Body of pancreas (tissue), 4 donors: ENCODE data around the gene AFF3. TPM values are rescaled to one million over a fixed set of nuclear protein-coding genes. Genes with fewer than 3 reads are reported as not detected.

Experiments
- ATAC-seq: fragments of 150-250 bp; one replicate; pipeline ENCODE4 v1.9.1; 2016
- DNase-seq, 4 donors: peaks; one replicate each; pipeline ENCODE4 v3.0.0-alpha.2; 2019
- H3K27ac ChIP-seq, 4 donors: fragments of 200-600 bp; sonication (generic); 1 replicate in 3 of 4; 2 replicates in 1 of 4; pipeline versions ENCODE4 v1.5.1 to v1.6.1; 2016 to 2019; ENCODE audit warnings: mild to moderate bottlenecking in 1 of 4, mixed read lengths in 1 of 4, moderate library complexity in 1 of 4
- H3K27me3 ChIP-seq, 2 donors: fragments of 200-600 bp; sonication (generic); one replicate each; pipeline ENCODE4 v1.6.0; 2016; ENCODE audit warnings: mild to moderate bottlenecking in 1 of 2
- H3K36me3 ChIP-seq, 2 donors: fragments of 200-600 bp; sonication (generic); replicated peaks in 1 of 2; 2 replicates each; pipeline ENCODE4 v1.5.1; 2016; ENCODE audit warnings: low read depth in 2 of 2; ENCODE audit not compliant: insufficient read depth in 1 of 2
- H3K4me1 ChIP-seq: fragments of 200-600 bp; sonication (generic); one replicate; pipeline ENCODE4 v1.6.0; 2016
- H3K4me3 ChIP-seq, 2 donors: fragments of 200-600 bp; sonication (generic); 1 replicate in 1 of 2; 2 replicates in 1 of 2; pipeline ENCODE4 v1.5.1; 2016 to 2019
- H3K9me3 ChIP-seq, 3 donors: fragments of 200-600 bp; sonication (generic); 1 replicate in 2 of 3; 2 replicates in 1 of 3; pipeline ENCODE4 v1.5.1; 2016
- POLR2A ChIP-seq, 3 donors: fragments of 450-650 bp; IDR thresholded peaks; one replicate each; pipeline ENCODE4 v1.6.1; 2016; ENCODE audit warnings: antibody characterized with exemption in 3 of 3, mild to moderate bottlenecking in 2 of 3
- WGBS, 2 donors: methylation state at CpG; one replicate each; pipeline ENCODE4 v1.1.5; 2017; 5-methylcytosine and 5-hydroxymethylcytosine counted together
- intact Hi-C: fragments of 100-400 bp; cut with DNase I; formaldehyde crosslinking; loops from one replicate; pipeline ENCODE4 v1.15.1; 2023
- total RNA-seq, 2 donors: library from RNA; depleted of rRNA; stranded (reverse); fragments of >200 nt; gene quantifications; one replicate each; pipeline ENCODE4 v1.1.0, GENCODE V29; 2016
- TF ChIP-seq, protein P1 (sequence below), 7 experiments: fragments of 450-650 bp in 4 of 7; fragments of 200-600 bp in 3 of 7; sonication (generic) in 3 of 7; IDR thresholded peaks; one replicate each; pipeline ENCODE4 v1.5.1; 2016 to 2019; ENCODE audit warnings: antibody characterized with exemption in 7 of 7

The AFF3 gene
- total RNA-seq, 2 donors from 2014 or later = 0.52 to 0.99 TPM

GRCh38 chr2:99544608-99545007 lies 597.8 kb downstream of the AFF3 start:
- no peaks in the 10 kb centered on the region for H3K27me3 ChIP-seq
- 71 to 72% methylated on average over 6 of the region's 6 CpGs for WGBS, 2 donors
- DNase-seq (no peak), ATAC-seq (no peak)
- no peaks in the 10 kb centered on the region for H3K9me3 ChIP-seq
- no peak for TF ChIP-seq POLR2A (IDR thresholded peaks at IDR 0.05)
- TF ChIP-seq, protein P1, sequence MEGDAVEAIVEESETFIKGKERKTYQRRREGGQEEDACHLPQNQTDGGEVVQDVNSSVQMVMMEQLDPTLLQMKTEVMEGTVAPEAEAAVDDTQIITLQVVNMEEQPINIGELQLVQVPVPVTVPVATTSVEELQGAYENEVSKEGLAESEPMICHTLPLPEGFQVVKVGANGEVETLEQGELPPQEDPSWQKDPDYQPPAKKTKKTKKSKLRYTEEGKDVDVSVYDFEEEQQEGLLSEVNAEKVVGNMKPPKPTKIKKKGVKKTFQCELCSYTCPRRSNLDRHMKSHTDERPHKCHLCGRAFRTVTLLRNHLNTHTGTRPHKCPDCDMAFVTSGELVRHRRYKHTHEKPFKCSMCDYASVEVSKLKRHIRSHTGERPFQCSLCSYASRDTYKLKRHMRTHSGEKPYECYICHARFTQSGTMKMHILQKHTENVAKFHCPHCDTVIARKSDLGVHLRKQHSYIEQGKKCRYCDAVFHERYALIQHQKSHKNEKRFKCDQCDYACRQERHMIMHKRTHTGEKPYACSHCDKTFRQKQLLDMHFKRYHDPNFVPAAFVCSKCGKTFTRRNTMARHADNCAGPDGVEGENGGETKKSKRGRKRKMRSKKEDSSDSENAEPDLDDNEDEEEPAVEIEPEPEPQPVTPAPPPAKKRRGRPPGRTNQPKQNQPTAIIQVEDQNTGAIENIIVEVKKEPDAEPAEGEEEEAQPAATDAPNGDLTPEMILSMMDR (IDR thresholded peaks at IDR 0.05) = no peak
- no peak overlapping the region for H3K4me3 ChIP-seq
- H3K27ac ChIP-seq = no peak overlapping the region
- H3K4me1 ChIP-seq = no peaks in the 10 kb centered on the region
- no peaks in the 10 kb centered on the region for H3K36me3 ChIP-seq
- intact Hi-C loops = no loop called here

DNA sequence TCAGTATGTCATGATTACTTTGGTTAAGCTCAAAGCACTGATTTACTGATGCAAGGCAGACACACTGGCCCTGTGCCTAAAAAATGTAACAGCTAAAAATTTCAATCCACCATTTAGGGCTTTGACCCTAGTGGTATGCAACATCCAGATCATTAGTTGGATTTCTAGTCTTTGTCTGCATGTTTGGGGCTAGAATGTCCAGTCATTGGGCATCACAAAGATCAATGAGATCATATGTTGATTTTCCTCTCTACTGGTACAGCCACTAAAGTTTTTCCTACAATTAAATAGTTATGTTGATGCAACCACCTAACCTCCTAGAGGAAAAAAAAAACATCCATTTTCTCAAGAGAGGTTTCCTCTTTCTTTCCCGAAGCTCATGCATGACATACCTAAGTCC lies 599.1 kb downstream of the AFF3 start:
- 47 to 63% methylated on average over 1 of the region's 1 CpG for WGBS, 2 donors
- Histone ChIP-seq H3K4me1 (no peaks in the 10 kb centered on the region), H3K9me3 (no peaks in the 10 kb centered on the region), H3K4me3 (no peak overlapping the region), H3K36me3 (no peaks in the 10 kb centered on the region), H3K27me3 (no peaks in the 10 kb centered on the region), H3K27ac (no peak overlapping the region)
- ATAC-seq (no peak), DNase-seq (no peak)
- intact Hi-C loops = no loop called here
- TF ChIP-seq, protein P1 (IDR thresholded peaks at IDR 0.05) = no peak
- no peak for TF ChIP-seq POLR2A (IDR thresholded peaks at IDR 0.05)

DNA sequence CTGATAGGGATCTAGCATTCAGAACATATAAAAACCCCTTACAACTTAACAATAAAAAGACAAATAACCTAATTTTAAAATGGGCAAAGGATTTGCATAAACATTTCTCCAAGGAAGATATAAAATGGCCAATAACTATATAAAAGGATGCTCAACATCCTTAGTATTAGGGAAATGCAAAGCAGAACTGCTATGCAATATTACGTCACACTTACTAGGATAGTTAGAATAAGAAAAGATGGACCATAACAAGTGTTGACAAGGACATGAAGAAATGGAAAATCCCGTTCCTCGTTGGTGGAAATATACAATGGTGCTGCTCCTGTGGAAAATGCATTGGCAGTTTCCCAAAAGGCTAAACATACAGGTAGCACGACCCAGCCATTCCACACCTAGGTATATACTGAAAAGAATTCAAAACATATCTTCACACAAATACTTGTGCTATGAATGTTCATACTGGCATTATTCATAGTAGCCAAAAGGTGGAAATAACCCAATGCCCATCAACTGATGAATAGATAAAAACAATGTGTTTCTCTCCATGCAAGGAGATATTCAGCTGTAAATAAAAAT lies 604.4 kb downstream of the AFF3 start:
- 74 to 82% methylated on average over 4 of the region's 4 CpGs for WGBS, 2 donors
- Histone ChIP-seq H3K27ac (no peak overlapping the region), H3K4me1 (no peaks in the 10 kb centered on the region), H3K36me3 (no peaks in the 10 kb centered on the region), H3K9me3 (no peaks in the 10 kb centered on the region), H3K4me3 (no peak overlapping the region), H3K27me3 (no peaks in the 10 kb centered on the region)
- no peak for TF ChIP-seq POLR2A (IDR thresholded peaks at IDR 0.05)
- TF ChIP-seq, protein P1 (IDR thresholded peaks at IDR 0.05) = no peak
- intact Hi-C loops = no loop called here
- ATAC-seq = no peak
- no peak for DNase-seq

DNA sequence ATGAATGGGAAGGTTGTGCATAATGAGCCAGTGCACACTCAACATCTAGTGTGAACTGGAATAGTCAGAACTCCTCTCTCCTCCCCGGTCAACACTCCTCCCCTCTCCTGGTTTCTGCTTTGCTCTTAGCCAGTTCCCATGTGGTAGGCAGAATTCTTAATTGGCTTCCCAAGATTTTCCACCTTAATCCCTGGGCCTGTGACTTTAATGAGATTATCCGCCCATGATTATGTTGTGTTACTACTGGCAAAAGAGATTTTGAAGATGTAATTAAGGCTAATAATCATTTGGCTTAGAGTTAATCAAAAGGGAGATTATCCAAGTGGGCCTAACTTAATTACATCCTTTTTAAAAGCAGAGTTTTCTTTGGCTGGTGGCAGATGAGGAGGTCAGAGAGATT lies 618.3 kb downstream of the AFF3 start:
- WGBS, 2 donors = 77 to 78% methylated on average over 2 of the region's 2 CpGs
- H3K27ac ChIP-seq = no peak overlapping the region
- no peaks in the 10 kb centered on the region for H3K36me3 ChIP-seq

GRCh38 chr2:99522157-99522556 lies 620.2 kb downstream of the AFF3 start:
- no peak for TF ChIP-seq POLR2A (IDR thresholded peaks at IDR 0.05)
- TF ChIP-seq, protein P1 (IDR thresholded peaks at IDR 0.05) = no peak
- DNase-seq = no peak
- H3K27me3 ChIP-seq = no peaks in the 10 kb centered on the region
- WGBS, 2 donors = 64 to 79% methylated on average over 1 to 2 of the region's 2 CpGs
- H3K4me3 ChIP-seq = no peak overlapping the region
- no peak for ATAC-seq
- no peak overlapping the region for H3K27ac ChIP-seq
- no peaks in the 10 kb centered on the region for H3K9me3 ChIP-seq
- no peaks in the 10 kb centered on the region for H3K36me3 ChIP-seq
- H3K4me1 ChIP-seq = no peaks in the 10 kb centered on the region
- intact Hi-C loops = no loop called here

More for the DNA sequence above, 618.3 kb downstream of the AFF3 start:
- H3K27me3 ChIP-seq = no peaks in the 10 kb centered on the region
- DNase-seq (no peak), ATAC-seq (no peak)
- H3K4me1 ChIP-seq = no peaks in the 10 kb centered on the region
- intact Hi-C loops = no loop called here
- no peak for TF ChIP-seq POLR2A (IDR thresholded peaks at IDR 0.05)
- TF ChIP-seq, protein P1 (IDR thresholded peaks at IDR 0.05) = no peak
- no peak overlapping the region for H3K4me3 ChIP-seq
- H3K9me3 ChIP-seq = no peaks in the 10 kb centered on the region
